ENCODE measurements around the gene SMARCD1. TPM values are rescaled to one million over a fixed set of nuclear protein-coding genes. Genes with fewer than 3 reads are reported as not detected.
"Not testable (repeated sequence)": the region's sequence is repeated elsewhere in the genome, so short reads cannot be mapped to it uniquely, and the experiment has no call there.

Gene SMARCD1
- total RNA-seq, 1 donor from 2014 or later, result 160 TPM

DNA sequence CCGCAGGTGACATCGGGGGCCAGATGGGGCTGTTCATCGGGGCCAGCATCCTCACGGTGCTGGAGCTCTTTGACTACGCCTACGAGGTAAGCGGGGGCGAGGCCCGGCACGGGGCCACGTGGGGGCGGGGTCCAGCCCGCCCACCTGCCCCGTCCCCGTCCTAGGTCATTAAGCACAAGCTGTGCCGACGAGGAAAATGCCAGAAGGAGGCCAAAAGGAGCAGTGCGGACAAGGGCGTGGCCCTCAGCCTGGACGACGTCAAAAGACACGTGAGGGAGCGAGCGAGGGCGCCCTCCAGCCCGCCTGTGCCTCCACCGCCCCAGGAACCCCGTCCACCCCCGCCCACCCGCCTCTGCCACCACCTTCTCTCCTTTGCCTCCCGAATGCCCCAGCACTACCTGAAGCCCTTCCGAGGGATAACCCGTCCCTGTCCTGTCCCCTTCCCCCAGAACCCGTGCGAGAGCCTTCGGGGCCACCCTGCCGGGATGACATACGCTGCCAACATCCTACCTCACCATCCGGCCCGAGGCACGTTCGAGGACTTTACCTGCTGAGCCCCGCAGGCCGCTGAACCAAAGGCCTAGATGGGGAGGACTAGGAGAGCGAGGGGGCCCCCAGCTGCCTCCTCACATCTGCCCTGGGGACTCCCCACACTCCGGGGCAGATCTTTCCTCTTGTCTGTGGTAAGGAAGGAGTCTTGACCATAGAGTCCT lies 3.9 kb upstream of the SMARCD1 start:
- DNase-seq (ENCODE audit: low spot score, unreplicated experiment), result no peak
- no peak overlapping the region for H3K4me3 Mint-ChIP-seq (ENCODE audit: low read depth)
- H3K27ac Mint-ChIP-seq, result no peak overlapping the region
- no peaks in the 10 kb centered on the region for H3K36me3 Mint-ChIP-seq (ENCODE audit: insufficient read depth)
- TF ChIP-seq, protein P1, sequence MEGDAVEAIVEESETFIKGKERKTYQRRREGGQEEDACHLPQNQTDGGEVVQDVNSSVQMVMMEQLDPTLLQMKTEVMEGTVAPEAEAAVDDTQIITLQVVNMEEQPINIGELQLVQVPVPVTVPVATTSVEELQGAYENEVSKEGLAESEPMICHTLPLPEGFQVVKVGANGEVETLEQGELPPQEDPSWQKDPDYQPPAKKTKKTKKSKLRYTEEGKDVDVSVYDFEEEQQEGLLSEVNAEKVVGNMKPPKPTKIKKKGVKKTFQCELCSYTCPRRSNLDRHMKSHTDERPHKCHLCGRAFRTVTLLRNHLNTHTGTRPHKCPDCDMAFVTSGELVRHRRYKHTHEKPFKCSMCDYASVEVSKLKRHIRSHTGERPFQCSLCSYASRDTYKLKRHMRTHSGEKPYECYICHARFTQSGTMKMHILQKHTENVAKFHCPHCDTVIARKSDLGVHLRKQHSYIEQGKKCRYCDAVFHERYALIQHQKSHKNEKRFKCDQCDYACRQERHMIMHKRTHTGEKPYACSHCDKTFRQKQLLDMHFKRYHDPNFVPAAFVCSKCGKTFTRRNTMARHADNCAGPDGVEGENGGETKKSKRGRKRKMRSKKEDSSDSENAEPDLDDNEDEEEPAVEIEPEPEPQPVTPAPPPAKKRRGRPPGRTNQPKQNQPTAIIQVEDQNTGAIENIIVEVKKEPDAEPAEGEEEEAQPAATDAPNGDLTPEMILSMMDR (IDR thresholded peaks at IDR 0.05; ENCODE audit: unreplicated experiment), result no peak
- no peaks in the 10 kb centered on the region for H3K9me3 Mint-ChIP-seq (ENCODE audit: low read depth)
- H3K27me3 Mint-ChIP-seq, result peaks cover 11% of the 10 kb centered on the region
- peaks cover 11% of the 10 kb centered on the region for H3K4me1 Mint-ChIP-seq (ENCODE audit: low read depth)

DNA sequence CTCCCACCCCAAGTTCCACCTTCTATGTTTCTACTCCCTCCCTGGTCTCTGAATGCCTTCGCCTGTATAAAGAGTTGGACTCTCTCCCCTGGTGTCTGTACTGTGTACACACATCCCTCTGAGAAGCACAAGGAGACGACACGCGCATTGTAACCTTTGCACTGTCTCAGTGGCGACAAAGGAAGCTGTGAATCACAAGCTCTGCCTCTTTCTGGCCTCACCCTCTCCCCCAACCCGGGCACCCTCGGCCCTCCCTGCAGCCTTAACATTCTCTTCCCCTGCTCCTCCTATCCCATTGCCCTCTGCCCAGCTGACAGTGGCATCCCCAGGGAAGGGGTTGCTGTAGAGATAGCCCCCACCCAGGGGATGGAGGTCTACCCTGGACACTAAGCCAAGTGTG lies 2.5 kb upstream of the SMARCD1 start:
- Mint-ChIP-seq H3K27ac (peak overlapping the region; percentile 1), H3K4me3 (ENCODE audit: low read depth) (no peak overlapping the region), H3K9me3 (ENCODE audit: low read depth) (no peaks in the 10 kb centered on the region), H3K36me3 (ENCODE audit: insufficient read depth) (peaks cover 2% of the 10 kb centered on the region), H3K27me3 (peaks cover 11% of the 10 kb centered on the region), H3K4me1 (ENCODE audit: low read depth) (peaks cover 12% of the 10 kb centered on the region)
- DNase-seq (ENCODE audit: low spot score, unreplicated experiment), result no peak
- TF ChIP-seq, protein P1 (IDR thresholded peaks at IDR 0.05; ENCODE audit: unreplicated experiment), result no peak

DNA sequence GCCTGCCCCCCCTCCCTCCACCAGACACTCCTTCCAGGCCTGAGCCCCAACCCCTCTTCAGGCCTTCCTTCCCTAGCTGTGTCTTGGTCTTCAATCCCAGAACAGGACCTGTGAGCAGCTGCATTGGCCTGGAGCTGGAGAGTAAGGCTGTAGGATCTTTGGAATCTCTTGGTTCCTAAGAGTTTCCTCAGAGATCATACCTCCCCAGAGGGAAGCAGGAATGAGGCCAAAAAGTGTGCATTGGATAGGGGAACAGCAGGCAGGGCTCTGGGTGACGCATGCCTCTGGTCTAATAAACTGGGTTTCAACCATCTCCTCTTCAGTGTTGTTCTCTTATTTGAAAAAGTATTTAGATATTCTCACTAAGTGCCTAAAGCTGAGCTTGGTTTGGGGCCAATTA lies 1.8 kb upstream of the SMARCD1 start:
- TF ChIP-seq, protein P1 (IDR thresholded peaks at IDR 0.05; ENCODE audit: unreplicated experiment), result no peak
- peaks cover 6% of the 10 kb centered on the region for H3K36me3 Mint-ChIP-seq (ENCODE audit: insufficient read depth)
- H3K4me1 Mint-ChIP-seq (ENCODE audit: low read depth), result peaks cover 14% of the 10 kb centered on the region
- no peaks in the 10 kb centered on the region for H3K9me3 Mint-ChIP-seq (ENCODE audit: low read depth)
- H3K4me3 Mint-ChIP-seq (ENCODE audit: low read depth), result peak overlapping the region; percentile 67
- peaks cover 11% of the 10 kb centered on the region for H3K27me3 Mint-ChIP-seq
- no peak for DNase-seq (ENCODE audit: low spot score, unreplicated experiment)
- H3K27ac Mint-ChIP-seq, result peak overlapping the region; percentile 23

DNA sequence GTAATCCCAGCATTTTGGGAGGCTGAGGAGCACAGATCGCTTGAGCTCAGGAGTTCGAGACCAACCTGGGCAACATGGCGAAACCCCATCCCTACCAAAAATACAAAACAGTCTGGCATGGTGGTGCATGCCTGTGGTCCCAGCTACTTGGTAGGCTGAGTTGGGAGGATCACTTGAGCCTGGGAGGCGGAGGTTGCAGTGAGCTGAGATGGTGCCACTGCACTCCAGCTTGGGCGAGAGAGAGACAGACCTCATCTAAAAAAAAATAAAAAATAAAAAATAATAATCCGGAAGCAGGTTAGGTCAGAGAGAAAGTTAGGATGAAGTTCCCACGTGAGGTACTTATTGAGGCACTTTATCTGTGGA lies 750 bp upstream of the SMARCD1 start:
- H3K9me3 Mint-ChIP-seq (ENCODE audit: low read depth); DNase-seq (ENCODE audit: low spot score, unreplicated experiment): not testable (repeated sequence)

DNA sequence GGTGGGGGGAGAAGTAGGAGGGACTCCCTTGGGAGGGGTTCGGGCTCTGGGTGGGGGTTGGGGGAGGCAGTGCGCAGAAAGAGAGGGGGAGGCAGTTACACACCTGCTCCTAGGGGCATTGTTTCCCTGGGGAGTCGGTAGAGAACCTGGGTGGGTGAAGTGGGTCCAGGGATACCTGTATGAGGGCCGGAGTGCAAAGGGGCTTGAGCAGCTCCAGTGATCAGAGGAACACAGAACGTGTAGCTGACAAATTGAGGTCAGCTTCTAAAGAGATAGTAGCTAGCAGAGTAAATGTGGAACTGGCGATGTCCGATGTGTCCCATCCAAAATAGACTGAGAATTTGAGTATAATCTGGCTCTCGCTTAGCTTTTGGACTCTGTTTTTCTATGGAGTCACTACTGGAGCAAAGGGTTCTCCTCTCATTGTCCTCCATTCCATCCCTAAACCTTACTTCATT lies 502 bp downstream of the SMARCD1 start:
- Mint-ChIP-seq H3K9me3 (ENCODE audit: low read depth) (no peaks in the 10 kb centered on the region), H3K36me3 (ENCODE audit: insufficient read depth) (peaks cover 16% of the 10 kb centered on the region), H3K4me1 (ENCODE audit: low read depth) (peaks cover 15% of the 10 kb centered on the region), H3K27ac (peak overlapping the region; percentile 98), H3K4me3 (ENCODE audit: low read depth) (peak overlapping the region; percentile 94), H3K27me3 (peaks cover 7% of the 10 kb centered on the region)
- TF ChIP-seq, protein P1 (IDR thresholded peaks at IDR 0.05; ENCODE audit: unreplicated experiment), result no peak
- no peak for DNase-seq (ENCODE audit: low spot score, unreplicated experiment)

More for the DNA sequence above, 750 bp upstream of the SMARCD1 start:
- H3K36me3 Mint-ChIP-seq (ENCODE audit: insufficient read depth), result peaks cover 13% of the 10 kb centered on the region
- peaks cover 11% of the 10 kb centered on the region for H3K27me3 Mint-ChIP-seq
- H3K4me3 Mint-ChIP-seq (ENCODE audit: low read depth), result peak overlapping the region; percentile 94
- H3K4me1 Mint-ChIP-seq (ENCODE audit: low read depth), result peaks cover 15% of the 10 kb centered on the region
- H3K27ac Mint-ChIP-seq, result peak overlapping the region; percentile 97

DNA sequence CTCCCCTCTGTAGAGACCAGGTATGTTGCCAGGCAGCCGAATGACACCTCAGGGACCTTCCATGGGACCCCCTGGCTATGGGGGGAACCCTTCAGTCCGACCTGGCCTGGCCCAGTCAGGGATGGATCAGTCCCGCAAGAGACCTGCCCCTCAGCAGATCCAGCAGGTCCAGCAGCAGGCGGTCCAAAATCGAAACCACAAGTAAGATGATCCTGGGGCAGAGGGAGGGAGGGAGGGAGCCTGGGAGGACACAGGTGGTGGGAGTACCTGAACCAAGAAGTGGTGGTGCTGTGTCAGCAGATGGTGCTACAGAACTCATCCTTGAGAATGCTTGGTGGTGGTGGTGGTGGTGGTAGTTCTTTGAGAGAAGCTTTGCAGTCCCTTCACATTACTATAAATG lies 1.0 kb downstream of the SMARCD1 start:
- Mint-ChIP-seq H3K27ac (peak overlapping the region; percentile 98), H3K4me1 (ENCODE audit: low read depth) (peaks cover 15% of the 10 kb centered on the region), H3K27me3 (peaks cover 7% of the 10 kb centered on the region), H3K9me3 (ENCODE audit: low read depth) (no peaks in the 10 kb centered on the region), H3K36me3 (ENCODE audit: insufficient read depth) (peaks cover 19% of the 10 kb centered on the region), H3K4me3 (ENCODE audit: low read depth) (peak overlapping the region; percentile 94)
- no peak for DNase-seq (ENCODE audit: low spot score, unreplicated experiment)
- TF ChIP-seq, protein P1 (IDR thresholded peaks at IDR 0.05; ENCODE audit: unreplicated experiment), result no peak

Data from progenitor cell of endocrine pancreas (in vitro differentiated cells).